H9 (cell line): ENCODE results near the gene HMBS. TPM values are rescaled to one million over a fixed set of nuclear protein-coding genes. Genes with fewer than 3 reads are reported as not detected.

ENCODE experiments used
- DNase-seq: peaks from one replicate; pipeline ENCODE4 v3.0.0-alpha.2; 2017
- H2AFZ ChIP-seq: one replicate; pipeline ENCODE4 v1.6.1; 2013; ENCODE audit warnings: mild to moderate bottlenecking, low read length, control low read depth, moderate library complexity
- H2AK5ac ChIP-seq: 2 replicates; pipeline ENCODE4 v1.6.1; 2013; ENCODE audit warnings: low read length, control low read depth, mixed read lengths; ENCODE audit not compliant: insufficient read length
- H2BK120ac ChIP-seq: one replicate; pipeline ENCODE4 v1.6.1; 2013; ENCODE audit warnings: low read depth, mild to moderate bottlenecking, low read length, control low read depth, inconsistent platforms; ENCODE audit not compliant: poor library complexity, severe bottlenecking
- H2BK12ac ChIP-seq: 2 replicates; pipeline ENCODE4 v1.6.1; 2013; ENCODE audit warnings: low read length, control low read depth, mixed read lengths, low read depth; ENCODE audit not compliant: insufficient read length
- H2BK15ac ChIP-seq: 2 replicates; pipeline ENCODE4 v1.6.1; 2013; ENCODE audit warnings: low read depth, low read length, control low read depth
- H2BK20ac ChIP-seq: one replicate; pipeline ENCODE4 v1.6.1; 2013; ENCODE audit warnings: low read depth, mild to moderate bottlenecking, low read length, control low read depth, inconsistent platforms; ENCODE audit not compliant: poor library complexity, severe bottlenecking
- H2BK5ac ChIP-seq: 2 replicates; pipeline ENCODE4 v1.6.1; 2013; ENCODE audit warnings: low read length, control low read depth, mixed read lengths; ENCODE audit not compliant: insufficient read length
- H3K14ac ChIP-seq: 2 replicates; pipeline ENCODE4 v1.6.1; 2013; ENCODE audit warnings: low read length, control low read depth; ENCODE audit not compliant: insufficient read depth
- H3K18ac ChIP-seq: 2 replicates; pipeline ENCODE4 v1.6.1; 2013; ENCODE audit warnings: low read depth, mild to moderate bottlenecking, mixed read lengths, low read length, control low read depth; ENCODE audit not compliant: insufficient read length
- H3K23ac ChIP-seq: 2 replicates; pipeline ENCODE4 v1.6.1; 2013; ENCODE audit warnings: low read length, control low read depth, mixed read lengths, low read depth; ENCODE audit not compliant: insufficient read length
- H3K23me2 ChIP-seq: 2 replicates; pipeline ENCODE4 v1.6.1; 2013; ENCODE audit warnings: low read depth, mild to moderate bottlenecking, mixed read lengths, low read length, control low read depth; ENCODE audit not compliant: insufficient read length, poor library complexity, severe bottlenecking
- H3K27ac ChIP-seq: 2 replicates; pipeline ENCODE4 v1.5.1; 2013; ENCODE audit warnings: low read length, control low read depth, mixed read lengths, low read depth; ENCODE audit not compliant: insufficient read length
- H3K27me3 ChIP-seq: 2 replicates; pipeline ENCODE4 v1.6.1; 2013; ENCODE audit warnings: low read length, control low read depth, inconsistent platforms; ENCODE audit not compliant: insufficient read depth
- H3K4ac ChIP-seq: 2 replicates; pipeline ENCODE4 v1.6.1; 2013; ENCODE audit warnings: low read depth, mild to moderate bottlenecking, control low read depth, inconsistent platforms, low read length, moderate library complexity
- H3K4me1 ChIP-seq: 2 replicates; pipeline ENCODE4 v1.6.1; 2013; ENCODE audit warnings: low read length, control low read depth, inconsistent platforms; ENCODE audit not compliant: insufficient read depth
- H3K4me2 ChIP-seq: 2 replicates; pipeline ENCODE4 v1.6.1; 2013; ENCODE audit warnings: low read length, control low read depth, mixed read lengths; ENCODE audit not compliant: insufficient read length, insufficient read depth
- H3K56ac ChIP-seq: 2 replicates; pipeline ENCODE4 v1.6.1; 2013; ENCODE audit warnings: low read depth, mild to moderate bottlenecking, mixed read lengths, low read length, control low read depth; ENCODE audit not compliant: insufficient read length
- H3K79me1 ChIP-seq: 2 replicates; pipeline ENCODE4 v1.6.1; 2013; ENCODE audit warnings: low read depth, mild to moderate bottlenecking, moderate library complexity, low read length, control low read depth, inconsistent platforms; ENCODE audit not compliant: insufficient read depth, poor library complexity, severe bottlenecking
- H3K79me2 ChIP-seq: 2 replicates; pipeline ENCODE4 v1.6.1; 2013; ENCODE audit warnings: low read length, control low read depth, inconsistent platforms; ENCODE audit not compliant: insufficient read depth
- H3K9ac ChIP-seq: 2 replicates; pipeline ENCODE4 v1.6.1; 2013; ENCODE audit warnings: low read length, control low read depth, mixed read lengths; ENCODE audit not compliant: insufficient read length; ENCODE audit errors: extremely low read depth
- H3K9me3 ChIP-seq: one replicate; pipeline ENCODE4 v1.6.1; 2013; ENCODE audit warnings: low read depth, low read length, inconsistent platforms; ENCODE audit not compliant: control insufficient read depth
- H3T11ph ChIP-seq: one replicate; pipeline ENCODE4 v1.6.1; 2013; ENCODE audit warnings: mild to moderate bottlenecking, low read length, control low read depth, inconsistent platforms
- H4K20me1 ChIP-seq: one replicate; pipeline ENCODE4 v1.6.1; 2013; ENCODE audit not compliant: control insufficient read depth, insufficient read length, insufficient read depth
- H4K5ac ChIP-seq: 2 replicates; pipeline ENCODE4 v1.6.1; 2013; ENCODE audit warnings: low read depth, mild to moderate bottlenecking, mixed read lengths, low read length, control low read depth; ENCODE audit not compliant: insufficient read length
- H4K8ac ChIP-seq: replicated peaks from 2 replicates; pipeline ENCODE4 v1.6.1; 2013; ENCODE audit warnings: low read length, control low read depth, mixed read lengths, low read depth; ENCODE audit not compliant: insufficient read length
- H4K91ac ChIP-seq: 2 replicates; pipeline ENCODE4 v1.6.1; 2013; ENCODE audit warnings: low read depth, mild to moderate bottlenecking, moderate library complexity, mixed read lengths, low read length, control low read depth; ENCODE audit not compliant: insufficient read length
- H3K27ac Mint-ChIP-seq, 3 experiments: 2 replicates in 2 of 3; 3 replicates in 1 of 3; pipeline ENCODE4 v1.8.0; 2020 to 2021; ENCODE audit warnings: mixed read lengths in 3 of 3, mild to moderate bottlenecking in 1 of 3, moderate library complexity in 1 of 3
- H3K27me3 Mint-ChIP-seq: 2 replicates; pipeline ENCODE4 v1.8.0; 2021; ENCODE audit warnings: low read depth, mild to moderate bottlenecking, moderate library complexity, mixed read lengths
- H3K36me3 Mint-ChIP-seq, 3 experiments: 2 replicates in 2 of 3; 3 replicates in 1 of 3; pipeline ENCODE4 v1.8.0; 2020 to 2021; ENCODE audit warnings: low read depth in 3 of 3, mixed read lengths in 3 of 3; ENCODE audit not compliant: insufficient read depth in 1 of 3
- H3K4me1 Mint-ChIP-seq, 2 experiments: 2 replicates each; pipeline ENCODE4 v1.8.0; 2020; ENCODE audit warnings: mixed read lengths in 2 of 2
- H3K4me3 Mint-ChIP-seq, 2 experiments: 2 replicates in 1 of 2; 3 replicates in 1 of 2; pipeline ENCODE4 v1.8.0; 2020 to 2021; ENCODE audit warnings: mild to moderate bottlenecking in 2 of 2, mixed read lengths in 2 of 2, moderate library complexity in 1 of 2
- H3K9me3 Mint-ChIP-seq, 2 experiments: 2 replicates in 1 of 2; 3 replicates in 1 of 2; pipeline ENCODE4 v1.8.0; 2020; ENCODE audit warnings: mild to moderate bottlenecking in 2 of 2, mixed read lengths in 2 of 2, moderate library complexity in 1 of 2
- CTCF ChIP-seq: fragments of 200-600 bp; sonication (generic); conservative IDR thresholded peaks from 3 replicates; pipeline ENCODE4 v1.8.0; 2021; ENCODE audit warnings: antibody characterized with exemption, mild to moderate bottlenecking
- WGBS: extraction: QIAGEN DNeasy Blood & Tissue Kit; methylation state at CpG from one replicate; pipeline ENCODE4 v1.1.7; 2013; ENCODE audit warnings: missing lambda C conversion rate, low lambda C conversion rate, mixed read lengths; ENCODE audit not compliant: insufficient read length; ENCODE audit errors: extremely low coverage; 5-methylcytosine and 5-hydroxymethylcytosine counted together
- total RNA-seq: library from RNA; stranded (reverse); gene quantifications from 2 replicates; pipeline ENCODE4 v1.2.1, GENCODE V29; 2021

HMBS gene
- total RNA-seq, 1 experiment from 2014 or later, result 57.7 TPM

GRCh38 chr11:119089319-119089718 lies 4.6 kb downstream of the HMBS start:
- peaks cover 17 to 38% (median 33%) of the 10 kb centered on the region in 3 experiments for H3K36me3 Mint-ChIP-seq
- Histone ChIP-seq H3K23ac (no peak overlapping the region), H2AFZ (no peak overlapping the region), H2BK12ac (no peak overlapping the region), H2BK120ac (no peak overlapping the region), H3K4me1 (no peaks in the 10 kb centered on the region; the same call in 1 of the 2 replicates), H2AK5ac (no peak overlapping the region), H3K9ac (no peak overlapping the region), H3K18ac (no peak overlapping the region), H4K8ac (no peak overlapping the region), H2BK5ac (no peak overlapping the region), H3K27me3 (no peaks in the 10 kb centered on the region), H4K20me1 (no peaks in the 10 kb centered on the region), H3K14ac (no peak overlapping the region), H3K27ac (no peak overlapping the region), H3K9me3 (no peaks in the 10 kb centered on the region), H3K79me1 (no peaks in the 10 kb centered on the region), H3K56ac (no peak overlapping the region), H3K4ac (no peak overlapping the region), H3K79me2 (peaks cover 13% of the 10 kb centered on the region; the same call in 1 of the 2 replicates), H4K5ac (no peak overlapping the region), H3K23me2 (peaks cover 18% of the 10 kb centered on the region), H2BK15ac (no peak overlapping the region), H4K91ac (no peak overlapping the region), H2BK20ac (no peak overlapping the region), H3T11ph (no peak overlapping the region), H3K4me2 (no peak overlapping the region)
- TF ChIP-seq CTCF, result no peak
- WGBS, result no CpG with 5 or more reads among the region's 1 CpG
- no peak overlapping the region for H3K4me3 Mint-ChIP-seq
- H3K4me1 Mint-ChIP-seq, result peaks cover 27 to 33% of the 10 kb centered on the region in 2 experiments
- H3K9me3 Mint-ChIP-seq, result no peaks in the 10 kb centered on the region; a peak in 1 of 5 replicates
- H3K27me3 Mint-ChIP-seq, result no peaks in the 10 kb centered on the region
- no peak overlapping the region for H3K27ac Mint-ChIP-seq
- DNase-seq, result no peak
